Skeletal muscle satellite cell (primary cell): Measurements from ENCODE around the gene LRRK1.
A peak's percentile ranks its signal among the peaks of the same experiment; 100 is the strongest.

Experiments used
- H3K27me3 ChIP-seq: 2 replicates; pipeline ENCODE4 v1.7.0; 2013; ENCODE audit warnings: low read length; ENCODE audit not compliant: control insufficient read depth, insufficient read depth
- H3K36me3 ChIP-seq: 2 replicates; pipeline ENCODE4 v1.7.0; 2013; ENCODE audit warnings: mild to moderate bottlenecking, control low read depth, low read length; ENCODE audit not compliant: insufficient read depth
- H3K4me1 ChIP-seq: 2 replicates; pipeline ENCODE4 v1.7.0; 2013; ENCODE audit warnings: low read length; ENCODE audit not compliant: control insufficient read depth, insufficient read depth
- H3K4me2 ChIP-seq: 2 replicates; pipeline ENCODE4 v1.7.0; 2013; ENCODE audit warnings: mild to moderate bottlenecking, low read length
- H3K4me3 ChIP-seq: 2 replicates; pipeline ENCODE4 v1.7.0; 2013; ENCODE audit warnings: low read length
- H3K9ac ChIP-seq: 2 replicates; pipeline ENCODE4 v1.7.0; 2013; ENCODE audit warnings: mild to moderate bottlenecking, low read depth, low read length, moderate library complexity
- H3K9me3 ChIP-seq: replicated peaks from 2 replicates; pipeline ENCODE4 v1.7.0; 2013; ENCODE audit warnings: mild to moderate bottlenecking, control low read depth, low read length

The LRRK1 gene

DNA sequence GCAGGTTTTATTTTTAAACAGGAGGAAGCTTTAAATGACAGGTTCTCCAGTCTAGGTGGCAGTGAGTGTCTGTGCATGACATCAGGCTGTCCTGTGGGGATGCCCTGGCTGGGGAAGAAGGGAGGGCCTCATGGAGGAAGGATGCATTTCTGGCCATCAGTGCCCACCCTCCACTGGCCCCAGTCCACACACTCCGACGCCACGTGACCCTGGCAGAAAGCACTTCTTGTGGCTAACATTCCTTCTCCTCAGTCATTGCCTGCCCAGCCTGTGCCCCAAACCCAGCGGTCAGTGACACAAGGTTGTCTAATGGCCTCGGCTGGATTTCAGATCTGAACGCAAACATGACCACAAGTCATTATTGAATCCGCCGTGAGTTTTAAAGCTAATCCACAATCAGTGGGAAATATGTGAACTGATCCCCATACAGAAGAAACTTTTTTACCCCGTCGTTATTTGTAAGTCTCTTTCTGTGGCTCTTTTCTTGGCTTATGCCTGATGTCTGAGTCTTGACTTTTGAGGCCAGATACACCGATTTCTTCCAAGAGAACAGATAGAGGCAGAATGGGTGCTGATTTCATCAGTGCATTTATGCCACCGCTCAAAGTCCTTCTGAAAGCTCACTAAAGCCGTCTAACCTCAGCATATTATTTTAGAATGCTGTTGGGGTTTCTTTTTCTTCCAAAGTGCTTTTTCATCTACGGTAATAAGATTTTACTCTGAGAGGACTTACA is 17.3 kb upstream of the LRRK1 start:
- Histone ChIP-seq H3K9ac (peak overlapping the region; percentile 53), H3K9me3 (no peaks in the 10 kb centered on the region), H3K36me3 (no peaks in the 10 kb centered on the region), H3K27me3 (no peaks in the 10 kb centered on the region), H3K4me1 (peaks cover 24% of the 10 kb centered on the region), H3K4me2 (peak overlapping the region; percentile 78), H3K4me3 (peak overlapping the region; percentile 54)

DNA sequence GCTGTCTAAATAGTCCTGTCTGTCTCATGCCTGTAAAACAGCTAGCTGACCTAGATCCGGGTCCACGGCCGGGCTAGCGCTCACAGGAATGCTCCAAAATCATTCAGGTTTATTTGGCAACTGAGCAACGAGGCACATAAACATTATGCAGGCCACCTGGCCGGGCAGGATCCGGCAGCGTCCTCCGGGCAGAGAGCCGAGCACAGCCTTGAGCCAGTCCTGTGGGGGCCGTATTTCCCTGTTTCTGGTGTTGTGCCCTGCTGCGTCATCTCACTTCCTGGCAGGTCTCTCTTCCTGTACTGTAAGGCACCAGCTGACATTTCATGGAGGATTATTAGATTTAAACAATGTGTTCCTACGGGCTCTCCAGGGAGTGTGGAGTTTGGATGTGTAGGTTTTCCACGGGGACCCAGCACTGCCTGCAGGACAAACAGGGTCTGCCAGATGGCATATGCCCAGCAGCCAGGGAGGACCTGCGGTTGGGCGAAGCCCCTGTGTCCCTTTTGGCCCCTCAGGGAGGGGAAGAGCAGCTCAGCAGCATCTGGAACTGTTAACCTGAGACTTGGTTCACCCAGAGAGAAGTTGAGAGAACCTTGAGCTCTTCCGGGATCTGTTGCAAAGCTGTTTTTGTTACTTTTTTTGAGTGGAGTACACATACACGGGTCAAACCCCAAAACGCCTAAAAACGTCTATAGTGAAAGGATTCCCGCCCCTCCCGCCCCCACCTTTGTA is 16.6 kb upstream of the LRRK1 start:
- no peaks in the 10 kb centered on the region for H3K9me3 ChIP-seq
- H3K27me3 ChIP-seq: no peaks in the 10 kb centered on the region
- H3K4me3 ChIP-seq: peak overlapping the region; percentile 54
- peak overlapping the region; percentile 53 for H3K9ac ChIP-seq
- H3K4me1 ChIP-seq: peaks cover 24% of the 10 kb centered on the region
- H3K36me3 ChIP-seq: no peaks in the 10 kb centered on the region
- peak overlapping the region; percentile 78 for H3K4me2 ChIP-seq

DNA sequence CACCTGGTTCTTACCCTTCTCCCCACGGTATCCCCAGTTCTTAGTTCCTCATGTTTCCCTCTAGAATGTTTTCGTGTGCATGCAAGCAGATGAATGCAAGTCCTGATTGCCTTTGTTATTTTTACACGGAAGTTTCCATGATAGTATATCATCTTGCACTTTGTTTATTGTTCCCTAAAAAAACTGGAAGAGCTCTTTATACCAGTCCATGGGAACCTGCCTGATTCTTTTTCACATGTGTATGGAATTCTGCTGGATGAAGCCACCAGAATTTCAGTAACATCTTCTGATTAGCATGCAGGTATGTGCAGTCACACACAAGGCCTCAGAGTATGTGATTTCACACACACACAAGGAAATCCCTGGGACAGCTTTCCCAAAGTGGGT is 16.0 kb upstream of the LRRK1 start:
- H3K9ac ChIP-seq: no peak overlapping the region
- no peaks in the 10 kb centered on the region for H3K9me3 ChIP-seq
- H3K4me3 ChIP-seq: no peak overlapping the region
- peaks cover 24% of the 10 kb centered on the region for H3K4me1 ChIP-seq
- no peak overlapping the region for H3K4me2 ChIP-seq
- H3K36me3 ChIP-seq: no peaks in the 10 kb centered on the region
- H3K27me3 ChIP-seq: no peaks in the 10 kb centered on the region

DNA sequence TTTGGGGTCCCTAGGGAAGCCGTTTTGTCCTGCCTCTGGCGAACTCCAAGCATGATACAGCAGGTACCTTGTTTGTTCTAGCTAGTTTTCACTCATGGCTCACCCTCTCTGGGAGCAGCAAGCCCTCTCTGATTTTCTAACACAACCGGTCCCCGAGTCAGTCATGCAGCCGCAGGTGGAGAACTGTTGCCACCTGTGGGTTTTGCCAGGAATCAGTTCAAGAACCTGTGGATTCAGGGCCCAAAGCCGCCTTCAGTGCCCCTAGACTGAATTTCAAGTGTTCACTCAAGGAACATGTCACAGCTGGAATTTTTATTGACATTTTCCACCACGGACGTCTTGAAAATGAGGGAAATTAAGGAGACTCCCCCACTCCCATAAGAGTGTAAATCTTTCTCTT is 13.3 kb upstream of the LRRK1 start:
- no peaks in the 10 kb centered on the region for H3K36me3 ChIP-seq
- peaks cover 23% of the 10 kb centered on the region for H3K4me1 ChIP-seq
- no peak overlapping the region for H3K4me3 ChIP-seq
- no peak overlapping the region for H3K9ac ChIP-seq
- no peaks in the 10 kb centered on the region for H3K9me3 ChIP-seq
- H3K4me2 ChIP-seq: no peak overlapping the region
- H3K27me3 ChIP-seq: no peaks in the 10 kb centered on the region

DNA sequence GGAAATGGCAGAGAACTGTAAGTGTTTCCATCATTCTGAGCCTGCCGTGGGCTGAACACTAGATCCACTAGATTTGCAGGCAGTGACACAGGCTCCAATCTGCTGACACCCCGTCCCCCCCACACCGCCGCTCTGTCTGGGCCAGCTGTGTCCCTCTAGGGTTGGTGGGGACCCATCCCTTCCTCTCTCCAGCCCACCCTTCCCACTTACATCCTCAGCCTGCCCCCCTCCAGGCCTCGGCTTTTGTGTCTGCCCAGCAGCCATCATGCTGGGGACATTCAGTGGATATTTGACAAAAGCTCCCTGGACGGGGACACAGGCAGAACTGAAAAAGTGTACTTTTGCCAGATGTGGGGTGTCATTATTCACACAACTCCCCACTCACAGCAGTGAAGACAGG is 10.7 kb upstream of the LRRK1 start:
- Histone ChIP-seq H3K4me3 (no peak overlapping the region), H3K9ac (no peak overlapping the region), H3K9me3 (no peaks in the 10 kb centered on the region), H3K4me1 (no peaks in the 10 kb centered on the region), H3K36me3 (no peaks in the 10 kb centered on the region), H3K4me2 (no peak overlapping the region), H3K27me3 (no peaks in the 10 kb centered on the region)

GRCh38 chr15:100909565-100909964 is 9.6 kb upstream of the LRRK1 start:
- Histone ChIP-seq H3K9me3 (no peaks in the 10 kb centered on the region), H3K27me3 (no peaks in the 10 kb centered on the region), H3K9ac (no peak overlapping the region), H3K4me3 (no peak overlapping the region), H3K4me1 (no peaks in the 10 kb centered on the region), H3K4me2 (no peak overlapping the region), H3K36me3 (no peaks in the 10 kb centered on the region)

DNA sequence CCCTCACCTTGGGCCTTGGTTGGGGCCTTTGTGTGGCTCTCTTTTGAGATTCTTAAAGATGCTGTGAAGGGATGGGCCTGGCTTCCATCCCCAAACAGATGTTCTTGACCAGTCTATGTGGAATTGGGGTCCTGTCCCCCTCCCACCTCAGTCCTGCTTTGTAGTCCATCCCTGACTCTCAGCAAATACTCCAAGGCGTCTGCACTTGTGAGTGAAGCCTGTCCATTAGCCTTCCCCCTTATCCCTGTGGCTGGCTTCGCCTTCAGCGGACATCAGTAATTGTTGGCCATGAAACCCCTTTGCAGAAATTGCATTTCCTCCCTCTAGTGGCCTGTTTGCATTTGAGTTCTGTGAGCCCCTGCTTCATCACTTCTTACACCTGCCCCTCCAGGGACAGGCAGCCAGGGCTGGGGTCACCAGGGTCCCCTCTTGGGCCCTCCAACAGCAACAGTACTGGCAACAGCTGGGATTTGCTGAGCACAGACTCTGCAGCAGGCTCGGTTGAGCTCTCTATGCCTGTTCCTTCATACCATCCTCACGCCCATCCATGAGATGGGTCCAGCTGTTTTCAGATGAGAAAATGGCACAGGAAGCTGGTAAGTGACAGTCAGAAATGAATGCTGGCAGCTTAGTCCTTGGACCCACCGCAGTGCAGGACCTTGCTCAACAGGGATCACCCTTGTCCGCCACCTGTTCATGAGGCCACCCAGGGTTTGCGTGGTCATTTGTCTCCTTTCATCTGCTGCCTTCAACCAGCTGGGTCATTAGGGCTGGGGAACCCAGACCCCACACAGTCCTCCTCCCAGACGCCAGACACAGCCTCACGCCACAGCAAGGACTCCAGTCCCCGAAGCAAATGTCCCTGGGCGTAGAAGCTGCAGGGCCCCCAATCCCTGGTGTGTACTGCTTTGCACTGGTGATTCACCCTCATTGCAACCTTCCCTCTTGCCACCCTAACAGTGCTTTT is 8.9 kb upstream of the LRRK1 start:
- Histone ChIP-seq H3K4me3 (no peak overlapping the region), H3K9me3 (no peaks in the 10 kb centered on the region), H3K36me3 (no peaks in the 10 kb centered on the region), H3K4me1 (no peaks in the 10 kb centered on the region), H3K4me2 (no peak overlapping the region), H3K9ac (no peak overlapping the region), H3K27me3 (no peaks in the 10 kb centered on the region)

GRCh38 chr15:100911086-100911485 is 8.1 kb upstream of the LRRK1 start:
- H3K36me3 ChIP-seq: no peaks in the 10 kb centered on the region
- H3K9ac ChIP-seq: no peak overlapping the region
- no peaks in the 10 kb centered on the region for H3K27me3 ChIP-seq
- no peak overlapping the region for H3K4me2 ChIP-seq
- no peaks in the 10 kb centered on the region for H3K4me1 ChIP-seq
- no peak overlapping the region for H3K4me3 ChIP-seq
- no peaks in the 10 kb centered on the region for H3K9me3 ChIP-seq

GRCh38 chr15:100913961-100914360 is 5.2 kb upstream of the LRRK1 start:
- no peaks in the 10 kb centered on the region for H3K9me3 ChIP-seq
- H3K4me1 ChIP-seq: peaks cover 11% of the 10 kb centered on the region
- H3K27me3 ChIP-seq: no peaks in the 10 kb centered on the region
- no peak overlapping the region for H3K4me3 ChIP-seq
- no peaks in the 10 kb centered on the region for H3K36me3 ChIP-seq
- no peak overlapping the region for H3K4me2 ChIP-seq
- no peak overlapping the region for H3K9ac ChIP-seq

DNA sequence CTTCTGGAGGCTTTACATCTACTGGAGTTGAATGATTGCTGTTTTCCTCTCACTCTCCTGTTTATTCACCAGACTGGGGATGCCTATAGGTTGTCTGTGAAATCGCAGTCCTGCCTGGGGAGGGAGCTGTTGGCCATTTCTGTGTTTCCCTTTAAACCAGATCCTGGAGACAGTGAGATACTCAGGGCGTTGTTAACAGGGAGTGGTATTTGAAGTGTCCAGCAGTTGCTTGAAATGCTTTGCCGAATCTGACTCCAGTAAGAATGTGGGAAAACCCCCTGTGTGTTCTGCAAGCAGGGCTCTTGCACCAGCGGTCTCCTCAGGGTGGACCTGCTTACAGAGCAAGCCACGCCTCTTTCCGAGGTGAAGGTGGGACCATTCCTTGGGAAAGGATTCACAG is 4.3 kb upstream of the LRRK1 start:
- Histone ChIP-seq H3K4me1 (peaks cover 13% of the 10 kb centered on the region), H3K4me3 (no peak overlapping the region), H3K4me2 (no peak overlapping the region), H3K9me3 (no peaks in the 10 kb centered on the region), H3K9ac (no peak overlapping the region), H3K27me3 (no peaks in the 10 kb centered on the region), H3K36me3 (no peaks in the 10 kb centered on the region)

GRCh38 chr15:100918034-100918689 is 995 bp upstream of the LRRK1 start:
- peaks cover 18% of the 10 kb centered on the region for H3K4me1 ChIP-seq
- peak overlapping the region; percentile 85 for H3K9ac ChIP-seq
- H3K27me3 ChIP-seq: no peaks in the 10 kb centered on the region
- no peaks in the 10 kb centered on the region for H3K9me3 ChIP-seq
- H3K4me2 ChIP-seq: peak overlapping the region; percentile 96
- H3K36me3 ChIP-seq: no peaks in the 10 kb centered on the region
- peak overlapping the region; percentile 78 for H3K4me3 ChIP-seq
